HepG2 (cell line): ENCODE data around the gene CYB5B. TPM values are rescaled to one million over a fixed set of nuclear protein-coding genes. Genes with fewer than 3 reads are reported as not detected.
A peak's percentile ranks its signal among the peaks of the same experiment; 100 is the strongest.

ENCODE experiments used
- ATAC-seq: fragments of 200-7000 bp; cut with Tn5 transposase; 3 replicates; pipeline ENCODE4 v1.9.1; 2020; ENCODE audit warnings: mild to moderate bottlenecking, moderate library complexity
- BruUV-seq: library from RNA; stranded (reverse); fragments of 400-500 nt; replicated peaks from 2 replicates; lab custom pipeline; 2021; lab: Mats Ljungman, UMichigan
- CTCF ChIA-PET: fragments of 300-600 bp; formaldehyde crosslinking; extraction: SDS; loops from one replicate; lab custom pipeline; 2021; ENCODE audit warnings: low total read pairs, inconsistent platforms, low intra/inter-chr PET ratio; lab: Yijun Ruan, JAX
- POLR2A ChIA-PET: fragments of 350-600 bp; sonication (Branson Sonifier 250); formaldehyde crosslinking; loops from one replicate; lab custom pipeline; 2020; ENCODE audit warnings: antibody characterized with exemption, inconsistent platforms; lab: Yijun Ruan, JAX
- DNase-seq: peaks from one replicate; pipeline ENCODE4 v3.0.0-alpha.2; 2015; ENCODE audit warnings: low spot score
- FAIRE-seq: peaks from 3 replicates; lab custom pipeline; 2011; peaks lifted over from hg19 to GRCh38; lab: Jason Lieb, UNC
- H2AFZ ChIP-seq: one replicate; pipeline ENCODE4 v1.6.1; 2011; ENCODE audit warnings: low read length, inconsistent platforms
- H3K27ac ChIP-seq: fragments of 300-600 bp; 3 replicates; pipeline ENCODE4 v1.8.0; 2011; ENCODE audit warnings: mixed run types, mild to moderate bottlenecking, mixed read lengths, low read length, inconsistent platforms; ENCODE audit not compliant: insufficient read depth; ENCODE audit errors: extremely low read length
- H3K27me3 ChIP-seq, 2 experiments: fragments of 200-600 bp in 1 of 2; 2 replicates in 1 of 2; 3 replicates in 1 of 2; pipeline versions ENCODE4 v1.6.0 to v1.8.0; 2011; ENCODE audit warnings: low read length in 2 of 2, mild to moderate bottlenecking in 2 of 2, moderate library complexity in 2 of 2, inconsistent platforms in 1 of 2; ENCODE audit not compliant: insufficient read depth in 2 of 2, control insufficient read depth in 1 of 2
- H3K36me3 ChIP-seq, 2 experiments: fragments of 200-600 bp in 1 of 2; replicated peaks in 1 of 2; 2 replicates in 1 of 2; 3 replicates in 1 of 2; pipeline versions ENCODE4 v1.5.1 to v1.8.0; 2011; ENCODE audit warnings: low read length in 2 of 2, inconsistent platforms in 1 of 2; ENCODE audit not compliant: insufficient read depth in 2 of 2, control insufficient read depth in 1 of 2
- H3K4me1 ChIP-seq: 2 replicates; pipeline ENCODE4 v1.5.1; 2012; ENCODE audit warnings: low read length, inconsistent platforms; ENCODE audit not compliant: insufficient read depth
- H3K4me2 ChIP-seq: 2 replicates; pipeline ENCODE4 v1.6.0; 2011; ENCODE audit warnings: low read depth, low read length, inconsistent platforms
- H3K4me3 ChIP-seq, 3 experiments: fragments of 200-600 bp in 1 of 3; sonication (generic), shearing (Covaris generic) in 1 of 3; replicated peaks in 1 of 3; 2 replicates each; pipeline ENCODE4 v1.5.1; 2011 to 2016; ENCODE audit warnings: low read length in 3 of 3, inconsistent platforms in 2 of 3, low read depth in 2 of 3, mild to moderate bottlenecking in 2 of 3, control low read depth in 1 of 3, mixed read lengths in 1 of 3; ENCODE audit not compliant: insufficient read depth in 1 of 3
- H3K79me2 ChIP-seq: one replicate; pipeline ENCODE4 v1.6.1; 2011; ENCODE audit warnings: low read length, inconsistent platforms; ENCODE audit not compliant: insufficient read depth
- H3K9ac ChIP-seq: 2 replicates; pipeline ENCODE4 v1.6.0; 2011; ENCODE audit warnings: mild to moderate bottlenecking, low read depth, low read length, inconsistent platforms; ENCODE audit not compliant: insufficient read depth
- H3K9me3 ChIP-seq: 2 replicates; pipeline ENCODE4 v1.5.1; 2012; ENCODE audit warnings: mild to moderate bottlenecking, low read length
- H4K20me1 ChIP-seq: 2 replicates; pipeline ENCODE4 v1.6.0; 2011; ENCODE audit warnings: inconsistent platforms, mild to moderate bottlenecking, low read length, moderate library complexity; ENCODE audit not compliant: insufficient read depth
- MXD1 ChIP-seq: sonication (generic); formaldehyde crosslinking; IDR thresholded peaks from 2 replicates; pipeline ENCODE4 v1.4.0; 2020; ENCODE audit warnings: mild to moderate bottlenecking, missing genetic modification reagents
- NPAS2 ChIP-seq: sonication (generic); formaldehyde crosslinking; IDR thresholded peaks from 2 replicates; pipeline ENCODE4 v1.8.0; 2022; ENCODE audit warnings: mild to moderate bottlenecking, missing genetic modification reagents, borderline replicate concordance
- PAX8 ChIP-seq: sonication (generic); formaldehyde crosslinking; IDR thresholded peaks from 2 replicates; pipeline ENCODE4 v1.8.0; 2022; ENCODE audit warnings: mild to moderate bottlenecking, missing genetic modification reagents, borderline replicate concordance
- TERF1 ChIP-seq: sonication (generic); formaldehyde crosslinking; IDR thresholded peaks from 2 replicates; pipeline ENCODE4 v1.8.0; 2022; ENCODE audit warnings: mild to moderate bottlenecking, missing genetic modification reagents, moderate library complexity
- ZBTB38 ChIP-seq: sonication (generic); formaldehyde crosslinking; IDR thresholded peaks from 2 replicates; pipeline ENCODE4 v1.5.1; 2020; ENCODE audit warnings: mild to moderate bottlenecking, missing genetic modification reagents
- ZNF280D ChIP-seq: sonication (generic); formaldehyde crosslinking; IDR thresholded peaks from 2 replicates; pipeline ENCODE4 v1.5.1; 2020; ENCODE audit warnings: mild to moderate bottlenecking, missing genetic modification reagents
- ZNF687 ChIP-seq: sonication (generic); formaldehyde crosslinking; IDR thresholded peaks from 2 replicates; pipeline ENCODE4 v1.5.1; 2020; ENCODE audit warnings: mild to moderate bottlenecking, missing genetic modification reagents, moderate library complexity
- WGBS: methylation state at CpG from one replicate; pipeline ENCODE4 v1.1.6; 2017; ENCODE audit warnings: low lambda C conversion rate; 5-methylcytosine and 5-hydroxymethylcytosine counted together
- in situ Hi-C: cut with HindIII; loops from 2 replicates; pipeline ENCODE4 v1.10.0; 2017; ENCODE audit warnings: low pct_unique_long_range_greater_than_20kb; ENCODE audit not compliant: extremely low pct_ligation_motif_present
- intact Hi-C: fragments of 100-400 bp; cut with micrococcal nuclease; formaldehyde crosslinking; loops from one replicate; pipeline ENCODE4 v1.10.0; 2022; ENCODE audit not compliant: unreplicated experiment
- polyA plus RNA-seq, 8 experiments: library from polyadenylated mRNA; depleted of rRNA in 3 of 8; stranded (reverse) in 7 of 8; unstranded in 1 of 8; fragments of >200 nt; fragmentation: Illumina TruSeq in 4 of 8; extraction: Trizol in 4 of 8; gene quantifications; 2 replicates each; pipeline versions ENCODE4 v1.2.1 to v1.2.3, GENCODE V29; 2011 to 2016; ENCODE audit warnings: low read depth in 4 of 8, missing spikeins in 1 of 8, mixed read lengths in 1 of 8; ENCODE audit not compliant: insufficient read depth in 1 of 8
- total RNA-seq, 5 experiments: library from RNA; depleted of rRNA; stranded (reverse); fragments of >200 nt; fragmentation: Illumina TruSeq; extraction: Trizol; gene quantifications; 2 replicates each; pipeline ENCODE4 v1.2.3, GENCODE V29; 2016; ENCODE audit warnings: low read depth in 1 of 5
- TF ChIP-seq, protein P1 (sequence below): sonication (generic); formaldehyde crosslinking; IDR thresholded peaks from 2 replicates; pipeline ENCODE4 v1.5.0; 2020; ENCODE audit warnings: mild to moderate bottlenecking, missing genetic modification reagents, moderate library complexity

CYB5B gene
- total and polyA plus RNA-seq, 2 of the 13 experiments (the other 11 are each of a cell fraction or from before 2014, with no cell fraction given), result 234 to 432 TPM

- BruUV-seq, result no TSS peak
- no peak for FAIRE-seq
- no peak overlapping the region for H3K9ac ChIP-seq
- TF ChIP-seq ZNF280D (CRISPR knock-in tag) (no peak), NPAS2 (no peak), ZNF687 (CRISPR knock-in tag) (peak; percentile 23; the same call in 1 of the 2 replicates), MXD1 (no peak), PAX8 (no peak), TERF1 (CRISPR knock-in tag) (no peak), ZBTB38 (CRISPR knock-in tag) (peak; percentile 59; the same call in 1 of the 2 replicates)
- TF ChIP-seq, protein P1, sequence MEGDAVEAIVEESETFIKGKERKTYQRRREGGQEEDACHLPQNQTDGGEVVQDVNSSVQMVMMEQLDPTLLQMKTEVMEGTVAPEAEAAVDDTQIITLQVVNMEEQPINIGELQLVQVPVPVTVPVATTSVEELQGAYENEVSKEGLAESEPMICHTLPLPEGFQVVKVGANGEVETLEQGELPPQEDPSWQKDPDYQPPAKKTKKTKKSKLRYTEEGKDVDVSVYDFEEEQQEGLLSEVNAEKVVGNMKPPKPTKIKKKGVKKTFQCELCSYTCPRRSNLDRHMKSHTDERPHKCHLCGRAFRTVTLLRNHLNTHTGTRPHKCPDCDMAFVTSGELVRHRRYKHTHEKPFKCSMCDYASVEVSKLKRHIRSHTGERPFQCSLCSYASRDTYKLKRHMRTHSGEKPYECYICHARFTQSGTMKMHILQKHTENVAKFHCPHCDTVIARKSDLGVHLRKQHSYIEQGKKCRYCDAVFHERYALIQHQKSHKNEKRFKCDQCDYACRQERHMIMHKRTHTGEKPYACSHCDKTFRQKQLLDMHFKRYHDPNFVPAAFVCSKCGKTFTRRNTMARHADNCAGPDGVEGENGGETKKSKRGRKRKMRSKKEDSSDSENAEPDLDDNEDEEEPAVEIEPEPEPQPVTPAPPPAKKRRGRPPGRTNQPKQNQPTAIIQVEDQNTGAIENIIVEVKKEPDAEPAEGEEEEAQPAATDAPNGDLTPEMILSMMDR (CRISPR knock-in tag), result no peak
These were observed 13.1 kb upstream of the CYB5B start for GRCh38 chr16:69411064-69411985.

More at GRCh38 chr16:69411064-69411985, 13.1 kb upstream of the CYB5B start:
- DNase-seq (no peak), ATAC-seq (no peak)
- no peaks in the 10 kb centered on the region for H3K36me3 ChIP-seq
- intact Hi-C loops, result no loop called here
- in situ Hi-C loops, result no loop called here
- no peak overlapping the region for H3K4me2 ChIP-seq
- no peak overlapping the region for H2AFZ ChIP-seq
- H3K4me3 ChIP-seq, result no peak overlapping the region
- peaks cover 69% of the 10 kb centered on the region for H3K4me1 ChIP-seq
- H4K20me1 ChIP-seq, result no peaks in the 10 kb centered on the region
- no peaks in the 10 kb centered on the region for H3K27me3 ChIP-seq
- no peaks in the 10 kb centered on the region for H3K9me3 ChIP-seq
- ChIA-PET POLR2A (interaction anchor here (2.6 kb wide), 1 partner anchor 13 kb away, joined by 9 read pairs; no protein-coding TSS in a partner anchor), CTCF (no interaction called here)
- 98% methylated on average over 18 of the region's 18 CpGs for WGBS
- no peaks in the 10 kb centered on the region for H3K79me2 ChIP-seq
- H3K27ac ChIP-seq, result no peak overlapping the region
